ENCODE data around the gene KCNC4.

KCNC4 gene

DNA sequence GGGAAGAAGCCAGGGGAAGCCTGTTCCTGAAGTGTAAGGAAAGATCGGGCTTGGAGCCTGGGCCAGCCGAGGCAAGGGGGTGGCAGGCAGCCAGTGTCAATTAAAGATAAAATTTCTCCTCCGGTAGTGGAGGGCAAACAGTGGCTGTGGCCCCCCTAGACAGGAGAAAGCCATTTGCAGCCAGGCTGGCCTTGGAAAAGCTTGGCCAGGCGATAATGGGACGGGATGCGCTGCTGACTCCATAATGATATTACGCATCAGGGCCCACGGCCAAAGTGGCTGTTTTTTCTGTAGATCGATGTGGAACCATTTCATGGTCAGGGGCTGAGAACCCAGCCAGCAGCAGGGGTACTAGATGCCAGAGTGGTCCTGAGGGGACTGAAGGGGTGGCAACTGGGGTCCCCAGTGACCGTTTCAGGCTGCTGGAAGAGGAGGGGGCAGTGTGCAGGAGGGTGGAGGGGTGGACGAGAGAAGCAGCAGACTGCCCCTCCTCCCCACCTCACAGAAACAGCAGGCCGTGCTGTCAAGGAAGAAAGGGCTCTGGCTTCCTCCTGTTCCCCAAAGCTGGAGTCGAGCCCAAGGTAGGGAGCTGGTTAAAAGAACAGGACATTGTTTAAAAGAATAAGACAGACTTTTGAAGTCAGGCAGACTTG lies 25.2 kb downstream of the KCNC4 start:
- H3K9me3 ChIP-seq = peaks cover 0 to 8% (median 0%) of the 10 kb centered on the region in 3 donors
- peaks cover 0 to 14% (median 0%) of the 10 kb centered on the region in 4 donors for H3K4me1 ChIP-seq
- no peak for DNase-seq
- TF ChIP-seq, protein P1, sequence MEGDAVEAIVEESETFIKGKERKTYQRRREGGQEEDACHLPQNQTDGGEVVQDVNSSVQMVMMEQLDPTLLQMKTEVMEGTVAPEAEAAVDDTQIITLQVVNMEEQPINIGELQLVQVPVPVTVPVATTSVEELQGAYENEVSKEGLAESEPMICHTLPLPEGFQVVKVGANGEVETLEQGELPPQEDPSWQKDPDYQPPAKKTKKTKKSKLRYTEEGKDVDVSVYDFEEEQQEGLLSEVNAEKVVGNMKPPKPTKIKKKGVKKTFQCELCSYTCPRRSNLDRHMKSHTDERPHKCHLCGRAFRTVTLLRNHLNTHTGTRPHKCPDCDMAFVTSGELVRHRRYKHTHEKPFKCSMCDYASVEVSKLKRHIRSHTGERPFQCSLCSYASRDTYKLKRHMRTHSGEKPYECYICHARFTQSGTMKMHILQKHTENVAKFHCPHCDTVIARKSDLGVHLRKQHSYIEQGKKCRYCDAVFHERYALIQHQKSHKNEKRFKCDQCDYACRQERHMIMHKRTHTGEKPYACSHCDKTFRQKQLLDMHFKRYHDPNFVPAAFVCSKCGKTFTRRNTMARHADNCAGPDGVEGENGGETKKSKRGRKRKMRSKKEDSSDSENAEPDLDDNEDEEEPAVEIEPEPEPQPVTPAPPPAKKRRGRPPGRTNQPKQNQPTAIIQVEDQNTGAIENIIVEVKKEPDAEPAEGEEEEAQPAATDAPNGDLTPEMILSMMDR (IDR thresholded peaks at IDR 0.05) = no peak
- H3K4me3 ChIP-seq = no peak overlapping the region
- intact Hi-C loops (cut with DNase I; ENCODE audit: low total_unique reads) = no loop called here
- peaks cover 20 to 51% (median 43%) of the 10 kb centered on the region in 3 donors for H3K36me3 ChIP-seq
- H3K27ac ChIP-seq = no peak overlapping the region
- no peaks in the 10 kb centered on the region for H3K27me3 ChIP-seq

DNA sequence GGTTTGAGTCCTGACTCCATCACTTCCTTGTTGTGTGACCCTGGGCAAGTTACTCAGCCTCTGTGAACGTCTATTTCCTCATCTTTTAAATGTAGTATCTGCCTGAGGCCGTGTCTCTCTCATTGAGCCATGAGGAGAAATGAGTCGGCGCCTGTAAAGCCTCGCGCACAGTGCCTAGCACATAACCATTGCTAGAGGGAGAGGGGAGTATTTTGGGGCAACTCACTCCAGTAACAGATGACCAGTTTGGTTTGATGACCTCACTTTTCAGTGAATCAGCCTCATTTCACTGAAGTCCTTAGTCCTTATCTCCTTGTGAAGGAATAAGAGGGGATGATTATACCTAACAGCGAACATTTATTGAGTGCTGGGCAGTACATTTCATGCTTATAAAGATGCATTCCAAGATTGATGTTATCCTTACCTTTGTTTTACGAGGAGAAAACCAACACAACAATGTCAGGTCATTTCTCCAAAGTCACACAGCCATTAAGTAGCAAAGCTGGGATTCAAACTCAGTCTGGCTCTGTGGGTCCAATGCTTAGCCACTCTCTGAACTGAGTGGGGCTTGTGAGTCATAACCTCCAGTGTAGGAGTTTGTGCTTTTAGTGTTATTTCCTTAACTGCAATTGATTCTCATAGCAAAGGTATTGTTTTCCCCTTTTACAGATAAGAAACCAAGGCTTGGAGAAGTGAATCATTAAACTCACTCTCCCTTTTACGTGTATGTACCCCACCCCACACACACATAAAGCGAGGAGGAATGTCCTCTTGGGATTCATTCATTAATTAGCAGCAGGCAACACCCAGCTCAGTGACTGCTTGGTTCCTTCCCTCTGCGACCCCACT lies 25.9 kb downstream of the KCNC4 start:
- peaks cover 0 to 8% (median 0%) of the 10 kb centered on the region in 3 donors for H3K9me3 ChIP-seq
- H3K27me3 ChIP-seq = no peaks in the 10 kb centered on the region
- TF ChIP-seq, protein P1 (IDR thresholded peaks at IDR 0.05) = no peak
- peaks cover 0 to 13% (median 0%) of the 10 kb centered on the region in 4 donors for H3K4me1 ChIP-seq
- peaks cover 20 to 43% (median 35%) of the 10 kb centered on the region in 3 donors for H3K36me3 ChIP-seq
- intact Hi-C loops (cut with DNase I; ENCODE audit: low total_unique reads) = no loop called here
- no peak overlapping the region for H3K27ac ChIP-seq
- H3K4me3 ChIP-seq = no peak overlapping the region
- no peak for DNase-seq

DNA sequence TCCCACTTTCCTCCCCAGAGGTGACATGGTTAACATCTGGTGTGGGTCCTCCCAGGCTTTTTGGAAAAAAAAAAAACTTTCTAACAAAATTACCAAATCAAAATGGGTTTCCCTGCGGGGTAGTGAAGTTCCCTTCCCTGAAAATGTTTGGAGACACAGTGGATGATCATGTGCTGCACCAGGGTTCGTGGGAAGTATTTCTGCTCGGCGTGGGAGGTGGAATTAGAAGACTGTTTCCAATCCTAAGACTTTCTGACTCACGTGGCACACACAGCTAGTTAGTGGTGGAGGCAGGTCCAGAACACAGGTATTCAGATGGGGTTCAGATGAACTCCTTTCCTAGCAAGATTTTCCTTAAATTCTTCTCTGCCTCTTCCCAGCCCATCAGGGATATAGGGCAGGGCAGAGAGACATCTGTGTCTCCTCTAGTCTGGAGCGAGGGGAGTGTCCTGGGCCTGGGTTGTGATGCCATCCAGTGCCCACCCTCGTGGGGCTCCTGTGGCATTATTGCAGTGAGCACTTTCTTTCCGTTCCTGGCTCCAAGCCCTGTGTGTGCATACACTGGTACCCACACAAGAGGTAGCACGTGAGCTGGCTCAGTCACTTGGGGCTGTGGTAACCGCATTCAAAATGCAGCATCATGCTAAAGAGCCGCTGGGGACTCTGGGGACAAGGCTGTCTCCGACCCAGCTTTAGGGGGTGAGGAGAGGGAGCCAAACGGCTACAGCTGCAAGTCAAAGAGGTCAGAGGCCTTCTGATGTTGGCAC lies 27.5 kb downstream of the KCNC4 start:
- intact Hi-C loops (cut with DNase I; ENCODE audit: low total_unique reads) = no loop called here
- Histone ChIP-seq H3K27me3 (no peaks in the 10 kb centered on the region), H3K4me1 (peaks cover 0 to 13% (median under 1%) of the 10 kb centered on the region in 4 donors), H3K9me3 (peaks cover 0 to 4% (median 0%) of the 10 kb centered on the region in 3 donors), H3K27ac (no peak overlapping the region), H3K4me3 (no peak overlapping the region), H3K36me3 (peaks cover 8 to 28% (median 20%) of the 10 kb centered on the region in 3 donors)
- TF ChIP-seq, protein P1 (IDR thresholded peaks at IDR 0.05) = no peak
- DNase-seq = no peak

GRCh38 chr1:110239441-110240430 lies 29.6 kb downstream of the KCNC4 start:
- Histone ChIP-seq H3K4me1 (peaks cover 0 to 15% (median 13%) of the 10 kb centered on the region in 4 donors), H3K9me3 (no peaks in the 10 kb centered on the region), H3K36me3 (peaks cover 0 to 13% (median 3%) of the 10 kb centered on the region in 3 donors), H3K27me3 (no peaks in the 10 kb centered on the region), H3K4me3 (no peak overlapping the region), H3K27ac (no peak overlapping the region)
- intact Hi-C loops (cut with DNase I; ENCODE audit: low total_unique reads) = no loop called here
- TF ChIP-seq, protein P1 (IDR thresholded peaks at IDR 0.05) = no peak
- no peak for DNase-seq
